IPS-20b (cell line): Measurements from ENCODE around the gene ELOVL2.

Experiments
- H3K27ac ChIP-seq: one replicate; pipeline ENCODE4 v1.5.1; 2013; ENCODE audit warnings: low read length
- H3K27me3 ChIP-seq: 2 replicates; pipeline ENCODE4 v1.6.1; 2013; ENCODE audit warnings: mild to moderate bottlenecking, low read length, inconsistent platforms; ENCODE audit not compliant: insufficient read depth
- H3K36me3 ChIP-seq: 2 replicates; pipeline ENCODE4 v1.6.1; 2013; ENCODE audit warnings: low read depth, mild to moderate bottlenecking, inconsistent platforms, low read length, moderate library complexity; ENCODE audit not compliant: insufficient read depth
- H3K4me1 ChIP-seq: 2 replicates; pipeline ENCODE4 v1.6.1; 2013; ENCODE audit warnings: mild to moderate bottlenecking, control low read depth, inconsistent platforms, low read length, moderate library complexity; ENCODE audit not compliant: insufficient read depth
- H3K4me3 ChIP-seq: 2 replicates; pipeline ENCODE4 v1.5.1; 2013; ENCODE audit warnings: mild to moderate bottlenecking, low read length, inconsistent platforms
- H3K9ac ChIP-seq: 2 replicates; pipeline ENCODE4 v1.6.1; 2013; ENCODE audit warnings: low read depth, mild to moderate bottlenecking, inconsistent platforms, low read length, moderate library complexity
- H3K9me3 ChIP-seq: 2 replicates; pipeline ENCODE4 v1.6.1; 2013; ENCODE audit warnings: mild to moderate bottlenecking, low read depth, low read length, inconsistent platforms; ENCODE audit not compliant: insufficient read depth

The ELOVL2 gene

GRCh38 chr6:11076540-11076939 is 32.4 kb upstream of the ELOVL2 start:
- peaks cover 12% of the 10 kb centered on the region; the same call in 1 of the 2 replicates for H3K4me1 ChIP-seq
- no peak overlapping the region for H3K27ac ChIP-seq
- no peak overlapping the region for H3K9ac ChIP-seq
- H3K9me3 ChIP-seq = no peaks in the 10 kb centered on the region
- no peak overlapping the region for H3K4me3 ChIP-seq
- H3K27me3 ChIP-seq = no peaks in the 10 kb centered on the region
- H3K36me3 ChIP-seq = no peaks in the 10 kb centered on the region

GRCh38 chr6:11072101-11072500 is 28.0 kb upstream of the ELOVL2 start:
- H3K4me3 ChIP-seq = no peak overlapping the region
- H3K9ac ChIP-seq = no peak overlapping the region
- H3K27ac ChIP-seq = no peak overlapping the region
- H3K9me3 ChIP-seq = no peaks in the 10 kb centered on the region
- H3K36me3 ChIP-seq = no peaks in the 10 kb centered on the region
- H3K4me1 ChIP-seq = peaks cover 12% of the 10 kb centered on the region; the same call in 1 of the 2 replicates
- H3K27me3 ChIP-seq = no peaks in the 10 kb centered on the region

GRCh38 chr6:11069760-11070159 is 25.7 kb upstream of the ELOVL2 start:
- Histone ChIP-seq H3K27me3 (no peaks in the 10 kb centered on the region), H3K27ac (no peak overlapping the region), H3K4me1 (no peaks in the 10 kb centered on the region), H3K9ac (no peak overlapping the region), H3K4me3 (no peak overlapping the region), H3K9me3 (no peaks in the 10 kb centered on the region), H3K36me3 (no peaks in the 10 kb centered on the region)

- Histone ChIP-seq H3K4me1 (no peaks in the 10 kb centered on the region), H3K27ac (no peak overlapping the region), H3K9me3 (no peaks in the 10 kb centered on the region), H3K36me3 (no peaks in the 10 kb centered on the region), H3K4me3 (no peak overlapping the region), H3K27me3 (no peaks in the 10 kb centered on the region), H3K9ac (no peak overlapping the region)
Observed at GRCh38 chr6:11067348-11067747, 23.2 kb upstream of the ELOVL2 start.

GRCh38 chr6:11066505-11067347 is 22.6 kb upstream of the ELOVL2 start:
- H3K9me3 ChIP-seq = no peaks in the 10 kb centered on the region
- H3K27ac ChIP-seq = no peak overlapping the region

GRCh38 chr6:11065436-11066202 is 21.5 kb upstream of the ELOVL2 start:
- Histone ChIP-seq H3K4me3 (no peak overlapping the region), H3K9me3 (no peaks in the 10 kb centered on the region), H3K27ac (no peak overlapping the region), H3K36me3 (no peaks in the 10 kb centered on the region), H3K9ac (no peak overlapping the region), H3K27me3 (no peaks in the 10 kb centered on the region), H3K4me1 (no peaks in the 10 kb centered on the region)

More at GRCh38 chr6:11066505-11067347, 22.6 kb upstream of the ELOVL2 start:
- H3K27me3 ChIP-seq = no peaks in the 10 kb centered on the region
- no peaks in the 10 kb centered on the region for H3K36me3 ChIP-seq
- no peak overlapping the region for H3K9ac ChIP-seq
- H3K4me3 ChIP-seq = no peak overlapping the region
- no peaks in the 10 kb centered on the region for H3K4me1 ChIP-seq

- no peak overlapping the region for H3K4me3 ChIP-seq
- no peaks in the 10 kb centered on the region for H3K36me3 ChIP-seq
- H3K9ac ChIP-seq = no peak overlapping the region
- no peaks in the 10 kb centered on the region for H3K9me3 ChIP-seq
- H3K27ac ChIP-seq = no peak overlapping the region
- H3K27me3 ChIP-seq = no peaks in the 10 kb centered on the region
- no peaks in the 10 kb centered on the region for H3K4me1 ChIP-seq
Observed at GRCh38 chr6:11064836-11065235, 20.7 kb upstream of the ELOVL2 start.

GRCh38 chr6:11062715-11063114 is 18.6 kb upstream of the ELOVL2 start:
- H3K27ac ChIP-seq = no peak overlapping the region
- H3K27me3 ChIP-seq = no peaks in the 10 kb centered on the region
- no peaks in the 10 kb centered on the region for H3K36me3 ChIP-seq
- no peak overlapping the region for H3K9ac ChIP-seq
- no peaks in the 10 kb centered on the region for H3K4me1 ChIP-seq
- no peak overlapping the region for H3K4me3 ChIP-seq
- H3K9me3 ChIP-seq = no peaks in the 10 kb centered on the region

GRCh38 chr6:11062083-11062482 is 18.0 kb upstream of the ELOVL2 start:
- Histone ChIP-seq H3K4me3 (no peak overlapping the region), H3K9me3 (no peaks in the 10 kb centered on the region), H3K9ac (no peak overlapping the region), H3K4me1 (no peaks in the 10 kb centered on the region), H3K27ac (no peak overlapping the region), H3K36me3 (no peaks in the 10 kb centered on the region), H3K27me3 (no peaks in the 10 kb centered on the region)

- Histone ChIP-seq H3K27ac (no peak overlapping the region), H3K4me1 (no peaks in the 10 kb centered on the region), H3K9me3 (no peaks in the 10 kb centered on the region), H3K36me3 (no peaks in the 10 kb centered on the region), H3K27me3 (no peaks in the 10 kb centered on the region), H3K4me3 (no peak overlapping the region), H3K9ac (no peak overlapping the region)
Observed at GRCh38 chr6:11058406-11058805, 14.3 kb upstream of the ELOVL2 start.

GRCh38 chr6:11056871-11057270 is 12.8 kb upstream of the ELOVL2 start:
- Histone ChIP-seq H3K9ac (no peak overlapping the region), H3K36me3 (no peaks in the 10 kb centered on the region), H3K4me3 (no peak overlapping the region), H3K9me3 (no peaks in the 10 kb centered on the region), H3K27me3 (no peaks in the 10 kb centered on the region), H3K4me1 (no peaks in the 10 kb centered on the region), H3K27ac (no peak overlapping the region)

- no peak overlapping the region for H3K27ac ChIP-seq
Observed at GRCh38 chr6:11055127-11055627, 11.1 kb upstream of the ELOVL2 start.

More at GRCh38 chr6:11055127-11055627, 11.1 kb upstream of the ELOVL2 start:
- no peaks in the 10 kb centered on the region for H3K36me3 ChIP-seq
- H3K27me3 ChIP-seq = no peaks in the 10 kb centered on the region
- H3K4me3 ChIP-seq = no peak overlapping the region
- no peak overlapping the region for H3K9ac ChIP-seq
- no peaks in the 10 kb centered on the region for H3K4me1 ChIP-seq
- H3K9me3 ChIP-seq = no peaks in the 10 kb centered on the region
